Neural cell (in vitro differentiated cells): ENCODE data around the gene SREK1. TPM values are rescaled to one million over a fixed set of nuclear protein-coding genes. Genes with fewer than 3 reads are reported as not detected.

Experiments
- H2AFZ ChIP-seq: fragments of 200-600, 300-800 bp; sonication (generic), shearing (Covaris generic); 2 replicates; pipeline ENCODE4 v1.6.0; 2014; ENCODE audit warnings: low read depth, mild to moderate bottlenecking, antibody characterized with exemption, low read length, moderate library complexity
- H3F3A ChIP-seq: fragments of 200-600 bp; shearing (Covaris generic); 2 replicates; pipeline ENCODE4 v1.6.1; 2016; ENCODE audit warnings: mild to moderate bottlenecking, moderate library complexity, mixed read lengths, antibody characterized with exemption, low read length; ENCODE audit not compliant: insufficient read depth, poor library complexity, severe bottlenecking
- H3K27ac ChIP-seq: fragments of 200-600, 300-800 bp; sonication (generic), shearing (Covaris generic); 2 replicates; pipeline ENCODE4 v1.5.1; 2014; ENCODE audit warnings: mild to moderate bottlenecking, low read length, moderate library complexity
- H3K27me3 ChIP-seq: fragments of 300-800, 200-600 bp; sonication (generic), shearing (Covaris generic); 2 replicates; pipeline ENCODE4 v1.6.0; 2014; ENCODE audit warnings: mild to moderate bottlenecking, low read depth, low read length, moderate library complexity; ENCODE audit not compliant: insufficient read depth
- H3K36me3 ChIP-seq: fragments of 300-800, 200-600 bp; sonication (generic), shearing (Covaris generic); 2 replicates; pipeline ENCODE4 v1.5.1; 2014; ENCODE audit warnings: mild to moderate bottlenecking, antibody characterized with exemption, low read length, moderate library complexity; ENCODE audit not compliant: insufficient read depth
- H3K4me2 ChIP-seq: fragments of 300-800, 200-600 bp; sonication (generic), shearing (Covaris generic); 2 replicates; pipeline ENCODE4 v1.6.0; 2014; ENCODE audit warnings: mild to moderate bottlenecking, low read length
- H3K4me3 ChIP-seq: fragments of 300-800, 200-600 bp; sonication (generic), shearing (Covaris generic); 2 replicates; pipeline ENCODE4 v1.5.1; 2014; ENCODE audit warnings: mild to moderate bottlenecking, low read length, moderate library complexity
- H3K79me2 ChIP-seq: fragments of 200-600 bp; shearing (Covaris generic); replicated peaks from 2 replicates; pipeline ENCODE4 v1.6.0; 2014; ENCODE audit warnings: mild to moderate bottlenecking, low read length, moderate library complexity; ENCODE audit not compliant: insufficient read depth
- H3K9ac ChIP-seq: fragments of 300-800, 200-600 bp; sonication (generic), shearing (Covaris generic); 2 replicates; pipeline ENCODE4 v1.6.1; 2016; ENCODE audit warnings: mild to moderate bottlenecking, low read length, mixed read lengths
- H3K9me2 ChIP-seq: fragments of 200-600 bp; shearing (Covaris generic); 2 replicates; pipeline ENCODE4 v1.6.1; 2016; ENCODE audit warnings: mild to moderate bottlenecking, low read length, mixed read lengths; ENCODE audit not compliant: insufficient read depth
- H3K9me3 ChIP-seq: fragments of 200-600, 300-800 bp; sonication (generic), shearing (Covaris generic); 2 replicates; pipeline ENCODE4 v1.6.1; 2016; ENCODE audit warnings: mild to moderate bottlenecking, mixed run types, low read length, moderate library complexity, mixed read lengths
- H4K20me1 ChIP-seq: fragments of 200-600 bp; shearing (Covaris generic); 2 replicates; pipeline ENCODE4 v1.6.1; 2016; ENCODE audit warnings: mild to moderate bottlenecking, mixed run types; ENCODE audit not compliant: insufficient read depth
- EP300 ChIP-seq: fragments of 450-650 bp; conservative IDR thresholded peaks from 2 replicates; pipeline ENCODE4 v1.6.1; 2014; ENCODE audit warnings: antibody characterized with exemption, mild to moderate bottlenecking, moderate library complexity; ENCODE audit not compliant: poor library complexity, severe bottlenecking
- EZH2 ChIP-seq: fragments of 200-600, 300-800 bp; shearing (Covaris generic), sonication (generic); IDR thresholded peaks from 2 replicates; pipeline ENCODE4 v1.6.1; 2014; ENCODE audit warnings: antibody characterized with exemption, low read length, borderline replicate concordance, mild to moderate bottlenecking; ENCODE audit not compliant: insufficient read depth, poor library complexity, severe bottlenecking
- MXI1 ChIP-seq: fragments of 450-650 bp; conservative IDR thresholded peaks from 2 replicates; pipeline ENCODE4 v1.6.1; 2014; ENCODE audit warnings: antibody characterized with exemption, mild to moderate bottlenecking; ENCODE audit not compliant: poor library complexity, severe bottlenecking
- POLR2AphosphoS5 ChIP-seq: IDR thresholded peaks from 2 replicates; pipeline ENCODE4 v1.6.1; 2012
- RAD21 ChIP-seq: fragments of 450-650 bp; conservative IDR thresholded peaks from 2 replicates; pipeline ENCODE4 v1.6.1; 2014; ENCODE audit warnings: antibody characterized with exemption, mild to moderate bottlenecking, moderate library complexity
- SMC3 ChIP-seq: fragments of 450-650 bp; conservative IDR thresholded peaks from 2 replicates; pipeline ENCODE4 v1.6.1; 2014; ENCODE audit warnings: antibody characterized with exemption, mild to moderate bottlenecking, moderate library complexity; ENCODE audit not compliant: poor library complexity
- TAF1 ChIP-seq: IDR thresholded peaks from 2 replicates; pipeline ENCODE4 v1.6.1; 2012; ENCODE audit warnings: low read depth
- polyA plus RNA-seq: library from polyadenylated mRNA; depleted of rRNA; stranded (reverse); fragments of >200 nt; gene quantifications from 2 replicates; pipeline ENCODE4 v1.2.3, GENCODE V29; 2014
- TF ChIP-seq, protein P1 (sequence below): fragments of 450-650 bp; IDR thresholded peaks from 2 replicates; pipeline ENCODE4 v1.5.1; 2014; ENCODE audit warnings: antibody characterized with exemption, mild to moderate bottlenecking, moderate library complexity; ENCODE audit not compliant: poor library complexity, severe bottlenecking
- TF ChIP-seq, protein P2 (sequence below): IDR thresholded peaks from 2 replicates; pipeline ENCODE4 v1.6.1; 2012; ENCODE audit warnings: borderline replicate concordance

The SREK1 gene
- polyA plus RNA-seq, 1 donor from 2014 or later, result 73.6 TPM

- H3K9me3 ChIP-seq, result no peaks in the 10 kb centered on the region
- no peaks in the 10 kb centered on the region for H3K27me3 ChIP-seq
- H2AFZ ChIP-seq, result no peak overlapping the region
- no peaks in the 10 kb centered on the region for H3F3A ChIP-seq
- TF ChIP-seq MXI1, result no peak
- TF ChIP-seq TAF1, result no peak
- no peak for TF ChIP-seq POLR2AphosphoS5
- TF ChIP-seq SMC3, result no peak
- TF ChIP-seq EZH2, result no peak
- no peak for TF ChIP-seq RAD21
- TF ChIP-seq, protein P1, sequence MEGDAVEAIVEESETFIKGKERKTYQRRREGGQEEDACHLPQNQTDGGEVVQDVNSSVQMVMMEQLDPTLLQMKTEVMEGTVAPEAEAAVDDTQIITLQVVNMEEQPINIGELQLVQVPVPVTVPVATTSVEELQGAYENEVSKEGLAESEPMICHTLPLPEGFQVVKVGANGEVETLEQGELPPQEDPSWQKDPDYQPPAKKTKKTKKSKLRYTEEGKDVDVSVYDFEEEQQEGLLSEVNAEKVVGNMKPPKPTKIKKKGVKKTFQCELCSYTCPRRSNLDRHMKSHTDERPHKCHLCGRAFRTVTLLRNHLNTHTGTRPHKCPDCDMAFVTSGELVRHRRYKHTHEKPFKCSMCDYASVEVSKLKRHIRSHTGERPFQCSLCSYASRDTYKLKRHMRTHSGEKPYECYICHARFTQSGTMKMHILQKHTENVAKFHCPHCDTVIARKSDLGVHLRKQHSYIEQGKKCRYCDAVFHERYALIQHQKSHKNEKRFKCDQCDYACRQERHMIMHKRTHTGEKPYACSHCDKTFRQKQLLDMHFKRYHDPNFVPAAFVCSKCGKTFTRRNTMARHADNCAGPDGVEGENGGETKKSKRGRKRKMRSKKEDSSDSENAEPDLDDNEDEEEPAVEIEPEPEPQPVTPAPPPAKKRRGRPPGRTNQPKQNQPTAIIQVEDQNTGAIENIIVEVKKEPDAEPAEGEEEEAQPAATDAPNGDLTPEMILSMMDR, result no peak
- TF ChIP-seq EP300, result no peak
- TF ChIP-seq, protein P2, sequence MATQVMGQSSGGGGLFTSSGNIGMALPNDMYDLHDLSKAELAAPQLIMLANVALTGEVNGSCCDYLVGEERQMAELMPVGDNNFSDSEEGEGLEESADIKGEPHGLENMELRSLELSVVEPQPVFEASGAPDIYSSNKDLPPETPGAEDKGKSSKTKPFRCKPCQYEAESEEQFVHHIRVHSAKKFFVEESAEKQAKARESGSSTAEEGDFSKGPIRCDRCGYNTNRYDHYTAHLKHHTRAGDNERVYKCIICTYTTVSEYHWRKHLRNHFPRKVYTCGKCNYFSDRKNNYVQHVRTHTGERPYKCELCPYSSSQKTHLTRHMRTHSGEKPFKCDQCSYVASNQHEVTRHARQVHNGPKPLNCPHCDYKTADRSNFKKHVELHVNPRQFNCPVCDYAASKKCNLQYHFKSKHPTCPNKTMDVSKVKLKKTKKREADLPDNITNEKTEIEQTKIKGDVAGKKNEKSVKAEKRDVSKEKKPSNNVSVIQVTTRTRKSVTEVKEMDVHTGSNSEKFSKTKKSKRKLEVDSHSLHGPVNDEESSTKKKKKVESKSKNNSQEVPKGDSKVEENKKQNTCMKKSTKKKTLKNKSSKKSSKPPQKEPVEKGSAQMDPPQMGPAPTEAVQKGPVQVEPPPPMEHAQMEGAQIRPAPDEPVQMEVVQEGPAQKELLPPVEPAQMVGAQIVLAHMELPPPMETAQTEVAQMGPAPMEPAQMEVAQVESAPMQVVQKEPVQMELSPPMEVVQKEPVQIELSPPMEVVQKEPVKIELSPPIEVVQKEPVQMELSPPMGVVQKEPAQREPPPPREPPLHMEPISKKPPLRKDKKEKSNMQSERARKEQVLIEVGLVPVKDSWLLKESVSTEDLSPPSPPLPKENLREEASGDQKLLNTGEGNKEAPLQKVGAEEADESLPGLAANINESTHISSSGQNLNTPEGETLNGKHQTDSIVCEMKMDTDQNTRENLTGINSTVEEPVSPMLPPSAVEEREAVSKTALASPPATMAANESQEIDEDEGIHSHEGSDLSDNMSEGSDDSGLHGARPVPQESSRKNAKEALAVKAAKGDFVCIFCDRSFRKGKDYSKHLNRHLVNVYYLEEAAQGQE, result no peak
- H3K9ac ChIP-seq, result no peak overlapping the region
- no peaks in the 10 kb centered on the region for H3K79me2 ChIP-seq
- H3K36me3 ChIP-seq, result no peaks in the 10 kb centered on the region
- H3K9me2 ChIP-seq, result no peaks in the 10 kb centered on the region
- no peaks in the 10 kb centered on the region for H4K20me1 ChIP-seq
- H3K4me3 ChIP-seq, result no peak overlapping the region
- H3K4me2 ChIP-seq, result no peak overlapping the region
- no peak overlapping the region for H3K27ac ChIP-seq
Measured at GRCh38 chr5:66209350-66209749, 65.2 kb downstream of the SREK1 start.

GRCh38 chr5:66209794-66210193, 65.7 kb downstream of the SREK1 start:
- no peaks in the 10 kb centered on the region for H3K36me3 ChIP-seq
- no peak overlapping the region for H3K4me2 ChIP-seq
- no peak overlapping the region for H2AFZ ChIP-seq
- H3K9me3 ChIP-seq, result no peaks in the 10 kb centered on the region
- H3F3A ChIP-seq, result no peaks in the 10 kb centered on the region
- no peak overlapping the region for H3K27ac ChIP-seq
- TF ChIP-seq POLR2AphosphoS5, result no peak
- no peak for TF ChIP-seq MXI1
- TF ChIP-seq, protein P2, result no peak
- TF ChIP-seq RAD21, result no peak
- no peak for TF ChIP-seq EZH2
- TF ChIP-seq EP300, result no peak
- TF ChIP-seq, protein P1, result no peak
- TF ChIP-seq SMC3, result no peak
- no peak for TF ChIP-seq TAF1
- H3K9ac ChIP-seq, result no peak overlapping the region
- H3K27me3 ChIP-seq, result no peaks in the 10 kb centered on the region
- no peaks in the 10 kb centered on the region for H3K9me2 ChIP-seq
- no peaks in the 10 kb centered on the region for H3K79me2 ChIP-seq
- H4K20me1 ChIP-seq, result no peaks in the 10 kb centered on the region
- no peak overlapping the region for H3K4me3 ChIP-seq
